Stimulated activated CD4-positive, alpha-beta T cell treated with anti-CD3 and anti-CD28 coated beads, Interleukin-12 subunit alpha, Interleukin-12 subunit beta, amount 100 ng/mL, for 24 hours (primary cell): ENCODE results near the gene ZBTB5.
"Not testable (repeated sequence)": the region's sequence is repeated elsewhere in the genome, so short reads cannot be mapped to it uniquely, and the experiment has no call there.

Source experiments
- DNase-seq, 2 experiments: peaks; one replicate each; pipeline ENCODE4 v3.0.0-alpha.2; 2020; ENCODE audit warnings: low read depth in 2 of 2

Gene ZBTB5

DNA sequence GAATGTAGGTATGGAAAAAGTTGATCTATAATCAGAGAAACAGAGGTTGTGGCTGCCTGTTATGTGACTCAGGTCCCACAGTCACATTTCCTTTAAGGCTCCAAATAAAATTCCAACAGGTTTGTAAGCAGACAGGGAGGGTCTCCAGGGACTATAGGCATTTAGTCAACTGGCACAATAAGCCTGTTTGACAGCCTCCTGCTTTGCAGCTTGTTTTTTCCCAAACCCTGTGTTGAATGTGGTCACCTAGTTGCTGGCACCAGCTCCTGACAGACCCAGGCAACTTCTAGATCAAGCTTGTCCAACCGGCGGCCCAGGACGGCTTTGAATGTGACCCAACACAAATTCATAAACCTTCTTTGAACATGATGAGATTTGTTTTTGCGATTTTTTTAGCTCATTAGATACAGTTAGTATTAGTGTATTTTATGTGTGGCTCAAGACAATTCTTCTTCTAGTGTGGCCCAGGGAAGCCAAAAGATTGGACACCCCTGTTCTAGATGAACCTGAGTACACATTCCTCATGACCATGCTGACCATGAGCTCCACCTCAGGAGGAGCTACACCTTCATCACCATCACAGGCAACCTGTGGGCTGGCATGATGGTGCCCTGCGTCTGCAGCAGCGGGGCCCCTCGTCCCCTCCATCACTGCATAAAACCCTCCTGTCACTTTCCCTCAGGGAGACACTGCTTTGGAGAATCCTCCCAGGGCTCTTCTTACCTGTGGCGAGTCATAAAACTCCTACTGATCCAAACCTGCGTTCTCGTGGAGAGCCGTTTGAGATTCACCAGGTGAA is 58.4 kb downstream of the ZBTB5 start:
- no peak for DNase-seq

DNA sequence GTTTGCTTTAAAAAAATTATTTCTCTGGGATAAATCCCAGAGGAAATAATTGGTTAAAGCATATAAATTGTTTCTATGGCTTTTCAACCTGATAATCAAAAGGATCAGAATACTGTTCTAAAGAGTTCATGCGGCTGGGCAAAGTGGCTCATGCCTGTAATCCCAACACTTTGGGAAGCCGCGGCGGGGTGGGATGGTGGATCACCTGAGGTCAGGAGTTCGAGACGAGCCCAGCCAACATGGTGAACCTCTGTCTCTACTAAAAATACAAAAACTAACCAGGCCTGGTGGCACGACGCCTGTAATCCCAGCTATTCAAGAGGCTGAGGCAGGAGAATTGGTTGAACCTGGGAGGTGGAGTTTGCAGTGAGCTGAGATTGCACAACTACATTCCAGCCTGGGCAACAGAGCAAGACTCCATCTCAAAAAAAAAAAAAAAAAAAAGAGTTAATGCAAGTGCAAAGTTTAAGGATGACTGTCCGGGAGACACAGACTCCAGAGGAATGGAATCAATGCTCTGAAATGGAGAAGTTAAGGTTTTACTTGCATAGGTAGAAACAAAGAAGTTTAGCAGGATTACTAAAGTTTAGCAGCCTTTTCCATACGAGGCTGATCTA is 59.4 kb downstream of the ZBTB5 start:
- no peak for DNase-seq

DNA sequence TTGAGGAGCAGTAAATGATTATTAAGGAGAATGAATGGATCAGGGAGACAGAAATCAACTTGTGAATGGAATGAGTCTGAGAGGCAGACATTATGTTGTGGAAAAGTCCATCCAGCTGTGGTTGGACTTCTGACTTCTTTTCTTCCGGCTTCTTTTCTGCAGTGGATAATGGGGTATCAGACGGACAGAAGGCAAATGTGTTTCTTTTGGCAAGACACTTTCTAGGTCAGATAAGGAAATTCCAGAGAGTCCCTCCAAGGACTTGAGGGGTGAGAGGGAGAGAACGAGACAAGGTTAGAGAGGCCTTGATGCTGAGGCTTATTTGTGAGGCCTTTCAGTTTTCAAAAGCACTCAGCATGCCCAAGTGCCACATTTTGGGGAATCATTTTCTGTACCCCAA is 59.9 kb downstream of the ZBTB5 start:
- DNase-seq: no peak

DNA sequence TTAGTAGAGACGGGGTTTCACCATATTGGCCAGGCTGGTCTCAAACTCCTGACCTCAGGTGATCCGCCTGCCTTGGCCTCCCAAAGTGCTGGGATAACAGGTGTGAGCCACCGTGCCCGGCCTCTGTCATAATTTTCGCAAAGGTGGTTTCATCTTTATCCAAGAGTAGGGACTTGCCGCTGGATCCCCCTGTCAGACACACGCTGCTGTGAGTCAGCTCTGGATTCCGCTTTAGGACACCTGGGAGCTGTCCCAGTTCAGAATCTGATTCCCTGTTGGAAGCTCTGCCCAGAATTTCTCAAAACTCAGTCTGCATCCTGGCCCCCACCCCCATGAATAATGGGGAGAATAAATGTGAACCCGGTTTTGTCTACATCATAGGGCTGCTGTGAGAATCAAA is 60.7 kb downstream of the ZBTB5 start:
- DNase-seq: no peak

DNA sequence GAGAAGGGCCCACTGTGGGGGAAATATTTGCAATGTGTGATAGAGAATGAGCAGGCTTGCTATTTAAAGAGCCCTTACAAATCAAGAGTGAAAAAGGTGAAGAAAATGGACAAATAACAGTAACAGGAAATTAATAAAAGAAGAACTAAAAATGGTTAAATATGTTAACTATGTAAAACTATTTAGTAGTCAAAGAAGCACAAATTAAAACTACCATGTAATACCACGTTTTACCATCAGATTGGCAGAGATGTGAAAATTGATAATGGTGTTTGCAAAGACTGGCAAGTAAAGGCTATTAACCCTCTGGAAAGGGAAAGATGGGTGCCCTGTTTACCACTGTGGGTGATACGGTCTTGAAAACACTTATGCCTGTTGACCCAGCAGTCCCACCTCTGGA is 65.9 kb downstream of the ZBTB5 start:
- no peak for DNase-seq

DNA sequence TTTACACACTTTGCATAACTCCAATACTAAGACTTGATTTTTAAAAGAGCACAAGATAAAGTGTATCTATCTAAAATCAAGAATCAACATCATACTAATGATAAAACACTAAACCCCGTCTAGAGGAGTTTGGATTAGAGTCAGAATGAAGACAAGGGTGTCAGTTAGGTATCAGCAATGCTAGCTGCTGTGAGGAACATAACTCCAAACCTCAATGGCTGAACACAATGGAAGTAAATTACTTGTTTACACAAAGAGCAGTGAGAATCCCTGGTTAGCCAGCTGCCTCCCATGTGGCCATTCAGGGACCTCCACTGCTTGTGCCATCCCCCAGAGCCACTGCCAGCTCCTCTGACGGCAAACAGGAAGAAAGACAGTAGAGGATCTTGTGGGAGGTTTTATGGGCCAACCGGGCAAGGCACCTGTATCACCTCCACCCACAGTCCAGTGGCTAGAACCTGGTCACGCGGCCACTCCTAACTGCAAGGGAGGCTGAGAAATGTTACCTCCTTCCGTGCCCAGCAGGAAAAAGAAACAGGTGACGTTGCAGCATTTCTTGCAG is 66.7 kb downstream of the ZBTB5 start:
- no peak for DNase-seq

DNA sequence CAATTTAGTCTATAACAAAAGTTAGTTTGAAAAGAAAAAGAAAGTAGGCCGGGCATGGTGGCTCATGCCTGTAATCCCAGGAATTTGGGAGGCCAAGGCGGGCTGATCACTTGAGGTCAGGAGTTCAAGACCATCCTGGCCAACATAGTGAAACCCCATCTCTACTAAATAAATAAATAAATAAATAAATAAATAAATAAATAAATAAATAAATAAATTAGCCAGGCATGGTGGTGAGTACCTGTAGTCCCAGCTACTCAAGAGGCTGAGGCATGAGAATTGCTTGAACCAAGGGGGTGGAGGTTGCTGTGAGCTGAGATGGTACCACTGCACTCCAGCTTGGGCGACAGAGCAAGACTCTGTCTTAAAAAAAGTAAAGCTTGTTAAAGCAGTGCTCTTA is 67.3 kb downstream of the ZBTB5 start:
- DNase-seq: not testable (repeated sequence)

DNA sequence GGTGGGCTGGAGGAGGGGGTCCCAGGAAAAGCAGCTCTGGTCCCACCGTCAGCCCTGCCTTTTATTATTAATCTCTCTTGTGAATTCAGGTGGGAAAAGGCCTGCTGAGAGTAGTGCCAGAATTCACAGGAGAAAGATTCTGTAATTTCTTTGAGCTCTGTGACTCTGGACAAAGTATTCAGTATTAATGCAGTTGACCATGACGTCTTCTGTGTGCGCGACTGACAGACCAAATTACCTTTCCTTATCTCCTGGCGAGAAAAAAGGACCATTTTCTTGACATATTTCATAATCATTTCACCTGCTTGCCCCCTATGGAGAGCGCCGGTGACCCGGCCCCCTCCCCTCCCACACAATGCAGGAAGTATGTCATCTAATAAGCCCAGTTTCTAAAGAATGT is 69.6 kb downstream of the ZBTB5 start:
- no peak for DNase-seq

DNA sequence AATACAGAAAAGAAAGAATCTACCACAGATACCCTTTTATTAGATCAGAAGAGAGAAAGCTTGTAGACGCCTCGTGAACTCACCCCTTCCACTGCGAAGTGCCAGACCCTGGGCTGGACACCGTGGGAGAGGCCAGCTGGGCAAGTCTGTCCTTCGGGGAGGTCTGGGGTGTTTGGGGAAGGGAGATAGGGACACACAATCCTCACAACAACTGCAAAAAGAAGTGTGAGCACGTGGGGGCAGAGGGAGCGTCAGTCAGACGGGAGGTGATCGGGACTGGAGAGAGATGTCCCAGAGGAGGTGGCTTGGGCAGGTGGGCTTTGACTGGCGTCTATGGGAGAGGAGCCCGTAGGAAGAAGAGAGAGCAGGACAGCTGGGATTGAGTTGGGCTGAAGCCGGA is 70.0 kb downstream of the ZBTB5 start:
- no peak for DNase-seq

DNA sequence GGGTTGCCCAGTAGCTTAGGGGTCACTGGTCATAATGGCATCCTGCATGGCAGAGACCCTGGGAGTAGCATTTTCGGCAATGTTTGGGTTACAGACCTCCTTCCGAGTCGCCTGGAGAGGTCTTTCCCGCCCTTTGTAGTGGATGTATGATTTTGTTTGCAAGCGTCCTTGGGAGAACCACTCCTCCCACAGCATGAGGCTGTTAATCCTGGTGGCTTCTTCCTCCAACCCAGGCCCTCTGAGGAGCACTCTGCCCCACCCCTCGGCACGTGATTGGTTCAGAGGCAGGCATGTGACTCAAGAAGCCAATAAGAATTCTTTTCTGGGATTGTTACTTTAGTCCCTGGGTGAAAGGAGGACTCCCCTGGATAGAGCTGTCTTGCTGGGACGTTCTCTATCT is 73.0 kb downstream of the ZBTB5 start:
- DNase-seq: no peak

DNA sequence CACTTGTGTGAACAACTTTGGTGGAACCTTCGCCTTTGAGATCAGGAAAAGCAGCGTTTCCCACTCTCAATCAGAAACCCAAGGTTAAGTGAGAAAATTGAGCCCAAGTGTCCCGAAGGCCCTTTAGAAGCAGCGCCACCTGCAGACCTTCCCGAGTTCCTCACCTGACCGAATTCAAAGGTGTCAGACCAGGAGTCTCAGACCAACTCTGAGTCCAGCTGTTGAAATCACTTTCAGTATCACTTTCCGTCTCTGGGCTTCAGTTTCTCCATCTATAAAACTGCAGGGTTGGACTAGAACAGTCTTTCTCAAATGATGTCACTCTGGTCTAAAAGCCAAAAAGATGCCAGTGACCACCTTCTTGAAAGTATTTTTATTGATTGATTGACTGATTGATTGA is 74.5 kb downstream of the ZBTB5 start:
- no peak for DNase-seq
